ENCODE measurements around the gene TULP4.
"Not testable (repeated sequence)": the region's sequence is repeated elsewhere in the genome, so short reads cannot be mapped to it uniquely, and the experiment has no call there.

Gene TULP4

GRCh38 chr6:158475344-158476302 lies 163.4 kb downstream of the TULP4 start:
- peak; percentile 59 for DNase-seq

- no peak for DNase-seq
Observed at GRCh38 chr6:158476389-158476788, 164.1 kb downstream of the TULP4 start.

GRCh38 chr6:158477722-158478121 lies 165.5 kb downstream of the TULP4 start:
- not testable (repeated sequence) for DNase-seq

- DNase-seq = no peak
Observed at GRCh38 chr6:158480989-158481388, 168.7 kb downstream of the TULP4 start.

GRCh38 chr6:158481690-158482473 lies 169.6 kb downstream of the TULP4 start:
- DNase-seq = no peak

- no peak for DNase-seq
Observed at GRCh38 chr6:158485431-158485830, 173.2 kb downstream of the TULP4 start.

- DNase-seq = no peak
Observed at GRCh38 chr6:158487495-158487894, 175.2 kb downstream of the TULP4 start.

- DNase-seq = no peak
Observed at GRCh38 chr6:158488065-158488464, 175.8 kb downstream of the TULP4 start.

GRCh38 chr6:158489441-158489840 lies 177.2 kb downstream of the TULP4 start:
- no peak for DNase-seq

- no peak for DNase-seq
Observed at GRCh38 chr6:158492881-158493280, 180.6 kb downstream of the TULP4 start.

GRCh38 chr6:158496700-158497099 lies 184.4 kb downstream of the TULP4 start:
- DNase-seq = no peak

- DNase-seq = no peak
Observed at GRCh38 chr6:158497620-158498019, 185.4 kb downstream of the TULP4 start.

- no peak for DNase-seq
Observed at GRCh38 chr6:158498362-158498761, 186.1 kb downstream of the TULP4 start.

GRCh38 chr6:158499601-158500000 lies 187.3 kb downstream of the TULP4 start:
- no peak for DNase-seq

GRCh38 chr6:158500016-158500735 lies 187.9 kb downstream of the TULP4 start:
- no peak for DNase-seq

GRCh38 chr6:158501360-158502262 lies 189.3 kb downstream of the TULP4 start:
- DNase-seq = no peak

GRCh38 chr6:158502263-158502950 lies 190.1 kb downstream of the TULP4 start:
- DNase-seq = no peak

- DNase-seq = no peak
Observed at GRCh38 chr6:158503222-158503621, 191.0 kb downstream of the TULP4 start.

GRCh38 chr6:158503846-158504245 lies 191.6 kb downstream of the TULP4 start:
- no peak for DNase-seq

- DNase-seq = no peak
Observed at GRCh38 chr6:158505194-158505593, 192.9 kb downstream of the TULP4 start.

- DNase-seq = no peak
Observed at GRCh38 chr6:158506601-158507000, 194.3 kb downstream of the TULP4 start.

Measured in NCI-H1694 treated with DMSO at 0.1 percent for 48 hours (cell line).